PFSK-1 (cell line): ENCODE measurements around the gene POU2F2.

ENCODE experiments used
- FOXP2 ChIP-seq: optimal IDR thresholded peaks from 2 replicates; pipeline ENCODE3; 2011; ENCODE audit warnings: borderline replicate concordance, control low read depth, inconsistent platforms; ENCODE audit not compliant: insufficient read depth; ENCODE audit errors: extremely low read length, extremely low read depth
- POLR2AphosphoS5 ChIP-seq: IDR thresholded peaks from 2 replicates; pipeline ENCODE4 v1.6.1; 2012; ENCODE audit warnings: low read depth, mild to moderate bottlenecking, control low read depth, low read length, moderate library complexity

- TF ChIP-seq POLR2AphosphoS5, result no peak
- no peak for TF ChIP-seq FOXP2
Observed at GRCh38 chr19:42177686-42178019, 45.4 kb upstream of the POU2F2 start.
